ENCODE measurements around the gene FANCC.
A peak's percentile ranks its signal among the peaks of the same experiment; 100 is the strongest.

FANCC gene

GRCh38 chr9:95182854-95183563, 134.5 kb downstream of the FANCC start:
- peak; percentile 23 for DNase-seq

- DNase-seq, result no peak
Measured at GRCh38 chr9:95181835-95182234, 135.7 kb downstream of the FANCC start.

GRCh38 chr9:95181226-95181818, 136.2 kb downstream of the FANCC start:
- DNase-seq, result no peak

GRCh38 chr9:95177617-95178016, 139.9 kb downstream of the FANCC start:
- no peak for DNase-seq

DNA sequence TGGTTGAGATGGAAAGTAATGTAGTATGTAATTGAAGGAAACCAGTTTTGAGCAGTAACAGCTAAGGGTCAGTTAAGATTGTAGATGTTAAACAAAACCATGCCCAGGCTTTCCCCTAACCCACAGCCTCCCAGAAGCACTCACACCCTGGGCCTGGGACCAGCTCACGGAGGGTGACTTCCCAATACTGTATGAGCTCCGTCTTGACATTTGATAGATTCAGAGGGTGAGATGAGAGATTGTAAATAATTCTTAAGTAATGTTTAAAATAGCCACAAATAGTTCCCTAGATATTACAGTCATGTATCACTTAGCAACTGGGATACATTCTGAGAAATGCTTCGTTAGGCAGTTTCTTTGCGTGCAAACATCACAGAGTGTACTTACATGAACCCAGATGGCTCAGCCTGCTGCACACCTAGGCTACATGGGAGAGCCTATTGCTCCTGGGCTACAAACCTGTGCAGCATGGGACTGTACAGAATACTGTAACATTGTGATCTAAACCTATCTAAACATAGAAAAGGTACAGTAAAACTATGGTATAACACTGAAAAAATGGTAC, 140.7 kb downstream of the FANCC start:
- no peak for DNase-seq

- peak; percentile 6 for DNase-seq
Measured at GRCh38 chr9:95175523-95175922, 142.0 kb downstream of the FANCC start.

GRCh38 chr9:95174038-95174437, 143.5 kb downstream of the FANCC start:
- DNase-seq, result no peak

GRCh38 chr9:95171596-95171995, 145.9 kb downstream of the FANCC start:
- DNase-seq, result no peak

DNA sequence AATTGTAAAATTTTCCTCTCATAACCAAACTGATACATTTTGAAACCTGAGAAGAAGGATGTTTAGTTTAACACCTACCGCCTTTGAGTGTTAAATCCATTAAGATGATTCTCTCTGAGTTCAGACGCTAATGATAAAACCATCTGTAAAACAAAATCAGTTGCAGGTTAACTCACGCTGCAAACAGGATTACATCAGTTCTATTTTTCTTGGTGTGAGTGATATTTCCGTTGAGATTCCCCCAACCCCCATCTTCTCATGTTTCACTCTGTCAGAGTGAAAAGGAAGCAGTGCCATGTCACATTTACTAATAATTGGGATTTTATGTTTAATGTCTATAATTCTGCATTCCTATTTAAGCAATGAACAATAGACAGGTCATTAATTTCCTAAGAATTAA, 146.5 kb downstream of the FANCC start:
- peak; percentile 13 for DNase-seq

DNA sequence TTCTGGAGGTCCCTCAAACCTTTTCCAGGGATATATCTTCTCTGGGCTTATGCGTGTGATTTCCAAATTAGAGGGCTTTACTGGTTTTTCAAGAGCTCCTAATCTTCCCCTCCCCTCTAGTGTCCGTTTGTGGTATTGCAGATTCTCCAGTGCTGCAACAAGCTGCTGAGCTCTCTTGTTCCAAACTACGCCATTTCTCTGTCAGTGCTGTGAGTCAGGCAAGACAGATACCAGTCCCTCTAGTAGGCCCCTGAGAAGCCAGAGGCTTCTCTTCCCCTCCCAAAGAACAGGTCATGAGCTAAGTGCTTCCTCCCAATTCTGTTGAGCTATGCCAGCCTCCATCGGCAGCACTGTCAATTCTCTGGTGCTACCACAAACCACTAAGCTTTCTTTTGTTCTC, 149.5 kb downstream of the FANCC start:
- peak; percentile 13 for DNase-seq

GRCh38 chr9:95165004-95165403, 152.5 kb downstream of the FANCC start:
- no peak for DNase-seq

DNA sequence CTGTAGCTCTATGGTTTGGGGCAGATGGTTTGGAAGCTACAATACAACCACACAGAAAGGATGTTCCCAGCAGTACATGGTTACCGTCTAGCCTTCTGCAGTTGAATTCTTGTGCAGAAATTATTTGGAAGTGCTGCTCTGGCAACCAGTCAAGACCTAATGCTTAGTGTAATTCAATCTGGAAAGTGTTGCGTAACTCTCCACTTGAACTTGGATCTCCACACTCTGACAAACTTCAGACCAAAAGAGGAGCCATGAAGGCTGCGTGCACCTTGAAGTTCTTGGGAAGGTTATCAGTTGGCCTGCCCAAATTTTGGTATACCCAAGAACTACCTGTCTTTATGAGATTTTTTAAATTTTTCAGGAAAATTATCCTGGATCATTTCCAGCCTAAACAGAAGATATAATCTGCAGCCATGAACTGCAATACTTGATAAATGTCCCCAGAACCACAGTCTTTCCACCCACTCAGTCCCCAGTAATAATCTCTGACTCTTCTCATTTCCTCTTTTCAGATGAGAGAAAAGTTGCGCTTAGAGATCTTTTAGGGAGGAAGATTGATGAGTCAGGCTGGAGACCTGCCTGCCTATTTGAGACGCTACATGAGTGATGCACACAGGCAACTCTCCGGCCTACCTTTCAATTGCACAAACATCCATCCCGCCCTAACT, 159.9 kb downstream of the FANCC start:
- no peak for DNase-seq

DNA sequence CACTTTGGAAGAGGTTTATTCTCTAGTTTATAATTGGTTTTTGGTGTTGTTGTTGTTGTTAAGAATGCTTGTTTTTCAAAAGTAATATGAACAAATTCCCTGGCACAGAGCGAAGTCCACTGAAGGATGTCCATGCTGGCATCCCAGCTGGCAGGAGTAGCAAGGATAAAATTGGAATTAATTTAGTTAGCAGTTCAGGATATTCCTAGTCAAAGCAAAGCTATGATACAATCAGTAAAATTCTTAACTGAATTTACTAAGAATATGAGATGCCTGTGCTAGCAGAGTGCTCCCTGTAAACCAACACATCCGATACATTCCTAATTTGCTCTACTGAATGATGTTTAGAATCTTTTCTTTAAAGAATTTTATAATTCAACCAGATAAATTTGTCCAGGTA, 161.4 kb downstream of the FANCC start:
- no peak for DNase-seq

- DNase-seq, result no peak
Measured at GRCh38 chr9:95155220-95155619, 162.3 kb downstream of the FANCC start.

DNA sequence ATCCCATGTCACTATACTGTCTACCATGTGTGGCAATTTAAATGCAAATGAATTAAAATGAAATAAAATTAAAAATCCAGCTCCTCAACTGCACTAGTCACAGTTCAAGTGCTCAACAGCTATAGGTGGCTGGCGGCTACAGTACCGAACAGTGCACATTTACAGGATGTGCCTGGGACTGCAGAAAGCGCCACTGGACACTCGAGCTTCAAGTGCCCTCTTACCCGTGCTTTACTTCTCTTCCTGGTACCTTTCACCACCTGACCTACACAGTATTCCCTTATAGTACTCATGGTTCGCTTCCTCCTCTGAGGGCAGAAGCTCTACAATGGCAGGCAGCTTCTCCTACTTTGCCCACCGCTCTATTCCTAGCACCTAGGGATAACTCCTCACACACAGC, 166.6 kb downstream of the FANCC start:
- DNase-seq, result no peak

DNA sequence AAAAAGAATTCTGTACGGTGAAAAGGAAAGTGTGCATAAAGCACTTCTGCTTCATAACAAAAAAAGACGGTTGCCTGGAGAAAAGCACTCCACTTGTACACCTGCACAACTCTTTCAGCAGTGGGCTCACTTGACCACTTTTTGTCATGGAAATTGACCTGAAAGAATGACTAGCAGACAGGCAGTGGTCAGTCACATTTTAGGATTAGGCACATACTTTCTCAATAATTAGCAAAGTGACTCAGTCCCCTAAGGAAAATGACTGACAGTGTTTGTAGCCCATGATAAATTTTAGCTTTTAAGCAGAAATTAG, 169.3 kb downstream of the FANCC start:
- no peak for DNase-seq

GRCh38 chr9:95147452-95148207, 169.9 kb downstream of the FANCC start:
- DNase-seq, result no peak

GRCh38 chr9:95143591-95144561, 173.6 kb downstream of the FANCC start:
- no peak for DNase-seq

DNA sequence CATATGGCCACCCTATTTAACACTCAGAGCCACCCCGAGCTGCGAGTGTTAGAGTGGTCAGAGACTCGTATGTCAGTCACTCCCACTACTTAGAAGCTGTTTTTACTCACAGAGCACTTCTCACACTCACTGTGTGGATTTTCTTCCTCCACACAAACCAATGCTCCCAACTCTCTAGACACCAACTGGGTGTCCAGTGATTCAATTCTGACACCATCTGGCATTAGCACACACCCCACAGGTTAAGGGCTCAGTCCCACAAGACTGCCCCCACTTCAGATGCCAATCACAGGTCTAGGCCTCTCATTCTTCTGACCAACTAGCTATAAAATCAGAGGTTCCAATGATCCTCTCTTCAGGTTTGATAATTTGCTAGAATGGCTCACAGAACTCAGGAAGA, 174.8 kb downstream of the FANCC start:
- DNase-seq, result no peak

GRCh38 chr9:95142315-95142714, 175.2 kb downstream of the FANCC start:
- no peak for DNase-seq

DNA sequence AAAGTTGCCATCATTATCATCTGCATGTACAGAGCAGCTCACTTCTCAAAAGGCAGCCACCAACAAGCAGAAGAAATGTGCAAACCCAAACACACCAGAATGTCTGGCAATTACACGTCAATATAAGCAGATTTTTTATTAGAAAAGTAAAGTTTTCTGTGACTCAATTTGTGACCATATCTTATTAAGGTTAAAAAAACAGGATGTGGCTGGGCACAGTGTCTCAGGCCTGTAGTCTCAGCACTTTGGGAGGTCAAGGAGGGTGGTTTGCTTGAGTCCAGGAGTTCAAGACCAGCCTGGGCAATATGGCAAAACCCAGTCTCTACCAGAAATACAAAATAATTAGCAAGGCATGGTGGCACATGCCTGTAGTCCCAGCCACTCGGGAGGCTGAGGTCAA, 176.7 kb downstream of the FANCC start:
- no peak for DNase-seq

GRCh38 chr9:95139126-95139525, 178.4 kb downstream of the FANCC start:
- DNase-seq, result no peak

Measured in retina (tissue), 1 donor.